Tibial nerve (tissue), 4 donors: Measurements from ENCODE around the gene SGPL1. TPM values are rescaled to one million over a fixed set of nuclear protein-coding genes. Genes with fewer than 3 reads are reported as not detected.
A peak's percentile ranks its signal among the peaks of the same experiment; 100 is the strongest.

Experiments used
- DNase-seq, 2 donors: peaks; one replicate each; pipeline ENCODE4 v3.0.0-alpha.2; 2019; ENCODE audit warnings: low spot score in 2 of 2
- H3K27ac ChIP-seq, 4 donors: fragments of 200-600 bp; sonication (generic) in 3 of 4; one replicate each; pipeline ENCODE4 v1.5.1; 2017 to 2019; ENCODE audit warnings: mild to moderate bottlenecking in 1 of 4
- H3K27me3 ChIP-seq, 2 donors: fragments of 200-600 bp; sonication (generic) in 1 of 2; one replicate each; pipeline versions ENCODE4 v1.5.1 to v1.6.0; 2017 to 2019
- H3K36me3 ChIP-seq, 3 donors: fragments of 200-600 bp; sonication (generic); one replicate each; pipeline ENCODE4 v1.5.1; 2018 to 2019
- H3K4me1 ChIP-seq, 4 donors: fragments of 200-600 bp; sonication (generic) in 3 of 4; one replicate each; pipeline ENCODE4 v1.5.1; 2017 to 2019
- H3K4me3 ChIP-seq, 4 donors: fragments of 200-600 bp; sonication (generic) in 3 of 4; one replicate each; pipeline ENCODE4 v1.5.1; 2017 to 2019; ENCODE audit warnings: mild to moderate bottlenecking in 1 of 4, moderate library complexity in 1 of 4
- H3K9me3 ChIP-seq, 4 donors: fragments of 200-600 bp; sonication (generic) in 3 of 4; one replicate each; pipeline ENCODE4 v1.5.1; 2017 to 2019
- CTCF ChIP-seq, 5 experiments: fragments of 200-600 bp in 3 of 5; fragments of 450-650 bp in 2 of 5; sonication (generic) in 3 of 5; IDR thresholded peaks; one replicate each; pipeline ENCODE4 v1.5.1; 2016 to 2019; ENCODE audit warnings: antibody characterized with exemption in 5 of 5, mild to moderate bottlenecking in 3 of 5, moderate library complexity in 2 of 5
- EP300 ChIP-seq, 2 donors: sonication (generic); formaldehyde crosslinking; IDR thresholded peaks; one replicate each; pipeline ENCODE4 v1.6.1; 2017; ENCODE audit warnings: antibody characterized with exemption in 2 of 2, mild to moderate bottlenecking in 1 of 2
- POLR2A ChIP-seq, 2 donors: fragments of 450-650 bp; IDR thresholded peaks; one replicate each; pipeline ENCODE4 v1.6.1; 2017; ENCODE audit warnings: antibody characterized with exemption in 2 of 2, mild to moderate bottlenecking in 2 of 2, moderate library complexity in 2 of 2
- WGBS, 2 donors: methylation state at CpG; one replicate each; pipeline ENCODE4 v1.1.5; 2018; 5-methylcytosine and 5-hydroxymethylcytosine counted together
- total RNA-seq, 4 donors: library from RNA; depleted of rRNA; stranded (reverse); fragments of >200 nt; gene quantifications; one replicate each; pipeline ENCODE4 v1.1.0, GENCODE V29; 2016

The SGPL1 gene
- total RNA-seq, 4 donors from 2014 or later, result 21.1 to 31.0 (median 24.5) TPM

GRCh38 chr10:70920519-70920918 lies 104.8 kb downstream of the SGPL1 start:
- Histone ChIP-seq H3K4me1 (peaks cover 0 to 2% (median 0%) of the 10 kb centered on the region in 4 donors), H3K36me3 (no peaks in the 10 kb centered on the region), H3K27ac (no peak overlapping the region), H3K27me3 (no peaks in the 10 kb centered on the region), H3K4me3 (no peak overlapping the region), H3K9me3 (no peaks in the 10 kb centered on the region)
- DNase-seq, result no peak
- WGBS, 2 donors, result 57 to 69% methylated on average over 4 of the region's 4 CpGs
- no peak for TF ChIP-seq POLR2A (IDR thresholded peaks at IDR 0.05)
- no peak for TF ChIP-seq EP300 (IDR thresholded peaks at IDR 0.05)

GRCh38 chr10:70921285-70921684 lies 105.5 kb downstream of the SGPL1 start:
- H3K4me1 ChIP-seq, result peaks cover 0 to 4% (median 0%) of the 10 kb centered on the region in 4 donors
- H3K27me3 ChIP-seq, result no peaks in the 10 kb centered on the region
- no peak for TF ChIP-seq POLR2A (IDR thresholded peaks at IDR 0.05)
- no peaks in the 10 kb centered on the region for H3K9me3 ChIP-seq
- DNase-seq, result no peak
- H3K36me3 ChIP-seq, result no peaks in the 10 kb centered on the region
- H3K4me3 ChIP-seq, result no peak overlapping the region
- WGBS, 2 donors, result 44 to 58% methylated on average over 1 of the region's 1 CpG
- H3K27ac ChIP-seq, result no peak overlapping the region

DNA sequence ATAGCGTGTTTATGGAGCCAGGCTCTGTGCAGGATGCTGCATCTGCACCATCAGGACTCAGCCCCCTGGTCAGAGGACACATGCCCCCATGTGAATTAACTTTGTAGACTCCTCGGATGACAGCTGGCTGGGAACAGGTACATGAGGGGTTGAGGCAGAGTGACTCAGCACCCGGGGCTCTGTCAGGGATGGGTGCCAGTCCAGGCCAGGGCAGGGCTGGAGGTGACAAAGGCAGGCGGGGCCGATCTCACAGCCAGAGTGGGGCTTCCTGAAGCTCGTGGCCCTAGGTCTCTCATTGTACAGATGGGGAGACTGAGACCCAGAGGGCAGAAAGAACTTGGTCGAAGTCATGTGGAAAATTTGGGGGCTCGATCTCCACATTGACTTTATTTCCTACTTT lies 107.9 kb downstream of the SGPL1 start:
- H3K27me3 ChIP-seq, result no peaks in the 10 kb centered on the region
- WGBS, 2 donors, result 85 to 89% methylated on average over 8 of the region's 8 CpGs
- no peaks in the 10 kb centered on the region for H3K36me3 ChIP-seq
- H3K9me3 ChIP-seq, result no peaks in the 10 kb centered on the region
- H3K4me1 ChIP-seq, result peaks cover 0 to 4% (median 0%) of the 10 kb centered on the region in 4 donors
- DNase-seq, result no peak
- TF ChIP-seq CTCF (IDR thresholded peaks at IDR 0.05) (no peak), EP300 (IDR thresholded peaks at IDR 0.05) (no peak), POLR2A (IDR thresholded peaks at IDR 0.05) (no peak)
- H3K4me3 ChIP-seq, result no peak overlapping the region
- no peak overlapping the region for H3K27ac ChIP-seq

DNA sequence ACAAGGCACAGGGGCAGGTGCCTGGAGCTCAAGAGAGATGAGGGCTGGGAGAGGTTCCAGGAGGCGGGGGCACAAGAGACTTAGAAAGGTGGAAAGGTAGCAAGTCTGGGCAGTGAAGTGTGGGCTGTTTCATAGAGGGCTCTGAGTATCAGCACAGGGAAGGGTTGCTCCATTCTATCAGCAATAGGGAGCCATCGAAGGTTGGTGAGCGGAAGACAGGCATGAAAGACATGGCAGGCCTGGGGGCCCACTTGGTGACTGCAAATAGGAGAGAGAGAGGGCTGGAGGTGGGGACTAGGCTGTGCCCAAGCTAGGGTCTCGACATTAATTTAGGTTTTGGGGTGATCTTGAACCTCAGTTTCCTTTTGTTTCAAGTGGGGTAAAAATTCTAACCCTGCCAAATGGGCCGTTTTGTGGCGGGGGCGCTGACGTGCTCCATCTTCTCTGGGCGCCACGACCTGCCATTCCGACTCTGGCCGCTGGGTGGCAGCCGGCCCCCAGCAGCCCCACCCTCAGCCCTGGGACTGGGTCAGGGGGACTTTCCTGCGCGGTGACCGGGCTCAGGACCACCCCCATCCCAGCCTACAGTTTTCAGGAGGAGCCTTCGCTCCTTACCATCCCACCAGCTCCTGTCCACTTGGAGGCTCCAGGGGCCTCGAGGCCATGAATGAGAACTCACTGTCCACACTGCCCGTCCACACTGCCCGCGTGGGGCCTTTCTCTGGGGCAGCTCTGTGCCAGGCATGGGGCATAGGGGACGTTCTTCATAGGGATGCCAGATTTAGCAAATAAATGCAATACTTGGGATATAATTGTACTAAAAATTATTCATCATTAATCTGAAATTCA lies 109.9 kb downstream of the SGPL1 start:
- Histone ChIP-seq H3K9me3 (no peaks in the 10 kb centered on the region), H3K4me3 (no peak overlapping the region), H3K4me1 (peaks cover 0 to 4% (median 0%) of the 10 kb centered on the region in 4 donors), H3K27me3 (no peaks in the 10 kb centered on the region), H3K36me3 (no peaks in the 10 kb centered on the region), H3K27ac (no peak overlapping the region)
- 22 to 26% methylated on average over 22 of the region's 22 CpGs for WGBS, 2 donors
- DNase-seq, result peak in 1 of 2 donors; percentile 51
- peak; percentile 83 to 95 (median 89) for TF ChIP-seq CTCF (IDR thresholded peaks at IDR 0.05)
- no peak for TF ChIP-seq EP300 (IDR thresholded peaks at IDR 0.05)
- TF ChIP-seq POLR2A (IDR thresholded peaks at IDR 0.05), result no peak

DNA sequence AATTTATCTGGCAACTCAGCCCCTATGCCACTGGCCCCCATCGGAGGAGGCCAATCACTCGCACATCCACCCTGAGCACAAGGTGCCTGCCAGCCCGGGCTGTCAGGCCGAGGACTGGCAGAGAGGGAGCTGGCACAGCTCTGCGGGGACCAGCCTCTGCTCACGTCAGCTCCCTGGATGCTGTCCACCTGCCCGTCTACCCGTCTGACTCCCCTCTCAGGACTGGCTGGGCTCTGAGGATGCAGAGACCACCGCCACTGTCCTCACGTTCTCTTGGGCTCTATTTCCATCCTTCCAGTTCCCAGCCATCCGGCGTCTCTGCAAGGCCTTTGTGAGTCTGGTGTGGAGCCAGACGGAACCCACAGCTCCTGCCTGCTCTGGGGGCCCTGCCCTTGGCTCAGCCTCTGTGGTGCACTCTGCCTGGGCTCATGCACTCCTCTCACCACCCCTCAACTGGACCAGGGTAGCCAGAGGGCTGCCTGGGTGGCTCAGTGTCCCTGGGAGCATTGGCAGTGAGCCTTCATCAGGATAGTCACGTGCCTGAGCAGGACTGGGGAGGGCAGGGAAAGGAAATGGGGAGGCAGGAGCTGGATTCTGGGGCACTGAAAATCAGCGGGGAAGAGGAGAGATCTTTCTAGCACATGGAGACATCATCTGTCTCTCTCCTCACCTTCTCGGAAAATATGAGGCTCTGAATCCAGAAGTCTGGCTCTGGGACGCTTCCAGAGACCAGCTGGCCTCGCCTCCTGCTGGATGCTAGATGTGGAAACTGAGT lies 110.7 kb downstream of the SGPL1 start:
- WGBS, 2 donors, result 83 to 87% methylated on average over 18 of the region's 18 CpGs
- H3K4me3 ChIP-seq, result no peak overlapping the region

More for the DNA sequence above, 110.7 kb downstream of the SGPL1 start:
- Histone ChIP-seq H3K27ac (no peak overlapping the region), H3K36me3 (no peaks in the 10 kb centered on the region), H3K9me3 (no peaks in the 10 kb centered on the region), H3K27me3 (no peaks in the 10 kb centered on the region), H3K4me1 (peaks cover 0 to 4% (median 0%) of the 10 kb centered on the region in 4 donors)
- no peak for TF ChIP-seq POLR2A (IDR thresholded peaks at IDR 0.05)
- no peak for TF ChIP-seq EP300 (IDR thresholded peaks at IDR 0.05)
- no peak for TF ChIP-seq CTCF (IDR thresholded peaks at IDR 0.05)
- no peak for DNase-seq
